HL-60/S4 (cell line): ENCODE results near the gene MPPED1.

Source experiments
- in situ Hi-C: fragments of 300-500 bp; cut with MboI; formaldehyde crosslinking; loops from 2 replicates; pipeline ENCODE4 v1.14.3; 2022; ENCODE audit warnings: low sequenced_read_pairs

The MPPED1 gene

DNA sequence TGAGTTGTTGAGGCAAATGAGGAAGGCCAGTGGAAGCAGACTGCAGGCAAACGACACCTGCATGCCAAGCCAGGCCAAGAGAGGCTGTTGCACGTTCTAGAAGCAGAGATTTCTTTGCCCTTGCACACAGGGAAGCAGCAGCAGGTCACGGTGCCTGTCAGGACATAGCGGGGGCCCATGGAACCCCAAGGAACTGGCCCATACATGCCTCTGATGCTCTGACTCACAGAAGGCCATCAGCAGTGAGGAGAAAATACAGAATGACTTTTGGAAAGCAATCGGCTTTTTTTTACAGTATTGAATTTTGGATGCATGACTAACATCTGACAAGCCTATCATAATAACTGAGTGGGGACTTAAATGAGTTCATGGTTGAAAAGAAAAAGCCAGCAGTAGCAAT, 123.9 kb downstream of the MPPED1 start:
- in situ Hi-C loops: no loop called here

DNA sequence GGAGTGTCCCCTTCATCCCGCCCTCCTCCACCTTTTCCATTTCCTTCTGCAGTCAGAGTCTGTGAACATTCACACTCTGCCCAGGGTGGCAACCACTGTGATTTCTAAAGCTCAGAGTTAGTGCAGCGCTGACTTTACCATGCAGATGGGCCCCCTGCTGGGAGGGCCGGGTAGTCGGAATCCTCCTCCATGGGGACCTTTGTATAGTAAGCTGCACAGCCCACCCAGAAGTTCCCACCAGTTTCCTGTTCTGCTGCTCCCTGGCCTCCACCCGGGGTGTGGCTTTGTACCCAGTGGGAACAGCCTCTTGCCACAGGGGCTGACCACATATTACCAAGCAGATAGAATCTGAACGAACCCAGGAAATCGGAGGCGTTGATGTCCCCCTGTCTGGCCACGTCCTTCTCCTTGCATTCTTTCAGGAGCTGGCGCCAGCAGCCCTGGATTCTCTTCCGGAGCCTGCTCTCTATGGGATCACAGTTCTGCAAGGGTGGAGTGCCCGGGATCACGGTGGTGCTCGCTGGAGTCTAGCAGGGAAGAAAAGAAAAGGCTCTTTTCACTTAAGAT, 125.3 kb downstream of the MPPED1 start:
- in situ Hi-C loops: no loop called here

DNA sequence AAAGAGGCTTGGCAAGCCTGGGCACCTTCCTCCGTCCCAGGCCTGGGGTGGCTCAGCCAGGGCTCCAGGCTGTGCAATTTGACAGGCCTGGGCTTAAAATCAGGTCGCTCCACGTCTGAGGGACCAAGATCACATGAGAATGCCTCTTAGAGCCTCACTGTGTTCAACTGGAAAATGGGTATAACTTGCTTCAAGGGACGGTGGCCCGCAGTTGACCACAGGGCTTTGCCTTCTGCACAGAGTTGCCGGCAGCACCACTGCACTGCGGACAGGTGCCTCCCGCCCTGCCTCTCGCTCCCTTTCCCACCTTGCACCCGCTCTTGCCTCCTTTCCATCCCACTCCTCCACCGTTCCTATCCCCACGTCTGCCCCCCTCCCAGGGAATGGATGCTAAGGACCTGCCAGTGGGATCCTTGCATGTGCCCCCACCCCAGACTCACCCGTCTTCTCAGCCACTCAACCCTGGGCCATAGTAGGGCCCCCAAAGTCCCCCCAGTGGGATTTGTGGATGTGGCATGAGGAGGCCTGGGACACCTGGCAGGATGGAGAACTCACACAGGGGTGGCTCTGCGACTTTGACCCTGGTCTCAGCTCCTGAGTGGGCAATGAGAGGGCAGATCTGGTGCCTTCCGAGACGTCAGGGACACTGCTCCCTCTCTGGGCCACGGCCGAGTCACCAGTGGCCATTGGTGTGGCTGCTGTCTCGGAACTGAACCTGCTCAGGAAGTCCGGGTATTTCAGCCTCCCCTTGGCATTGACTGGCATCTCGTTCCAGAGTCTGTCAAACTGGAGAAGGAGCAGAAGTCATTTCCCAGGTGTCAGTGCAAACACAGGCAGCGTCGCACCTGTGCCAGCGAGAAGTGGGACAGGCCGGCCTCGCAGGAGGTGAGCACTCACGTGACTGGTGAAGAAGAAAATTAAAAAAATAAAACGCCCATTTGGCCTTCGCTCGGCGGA, 128.0 kb downstream of the MPPED1 start:
- in situ Hi-C loops: no loop called here

DNA sequence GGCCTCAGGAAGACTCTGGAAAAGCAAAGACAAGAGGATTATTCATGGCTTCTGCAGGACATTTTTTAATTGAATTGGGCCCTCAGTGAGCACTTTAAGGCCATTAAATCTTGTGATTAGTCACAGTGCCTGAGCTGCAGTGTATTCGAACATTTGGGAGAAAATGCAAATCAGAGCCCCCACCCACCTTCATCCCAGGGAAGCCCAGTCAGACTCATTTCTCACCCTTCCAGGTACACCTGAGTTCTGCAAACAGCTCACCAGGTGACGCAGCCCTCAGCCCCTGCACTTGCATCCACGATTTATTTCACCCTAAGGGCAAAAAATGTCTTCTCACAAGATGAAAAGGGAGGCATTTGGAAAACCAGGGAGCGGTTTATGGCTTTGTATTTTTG, 128.7 kb downstream of the MPPED1 start:
- in situ Hi-C loops: no loop called here

DNA sequence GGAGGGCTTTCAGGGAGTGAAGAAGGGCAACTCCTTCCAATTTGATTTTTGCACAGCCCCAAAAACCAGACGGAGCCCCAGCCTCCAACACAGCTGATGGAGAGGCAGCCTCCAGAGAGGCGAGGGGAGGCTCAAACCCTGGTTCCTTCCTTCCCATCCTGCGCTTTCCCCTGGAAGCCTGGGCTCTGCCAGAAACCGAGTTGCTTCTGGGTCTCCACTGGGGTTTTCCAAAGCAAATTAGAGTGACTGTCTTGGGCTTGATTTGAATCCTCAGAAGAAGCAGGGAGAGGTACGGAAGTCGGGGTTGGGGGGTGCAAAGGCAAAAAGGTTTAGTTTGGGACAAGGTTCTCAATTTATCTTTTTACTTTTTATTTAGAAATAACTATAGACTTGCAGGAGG, 129.2 kb downstream of the MPPED1 start:
- in situ Hi-C loops: no loop called here

DNA sequence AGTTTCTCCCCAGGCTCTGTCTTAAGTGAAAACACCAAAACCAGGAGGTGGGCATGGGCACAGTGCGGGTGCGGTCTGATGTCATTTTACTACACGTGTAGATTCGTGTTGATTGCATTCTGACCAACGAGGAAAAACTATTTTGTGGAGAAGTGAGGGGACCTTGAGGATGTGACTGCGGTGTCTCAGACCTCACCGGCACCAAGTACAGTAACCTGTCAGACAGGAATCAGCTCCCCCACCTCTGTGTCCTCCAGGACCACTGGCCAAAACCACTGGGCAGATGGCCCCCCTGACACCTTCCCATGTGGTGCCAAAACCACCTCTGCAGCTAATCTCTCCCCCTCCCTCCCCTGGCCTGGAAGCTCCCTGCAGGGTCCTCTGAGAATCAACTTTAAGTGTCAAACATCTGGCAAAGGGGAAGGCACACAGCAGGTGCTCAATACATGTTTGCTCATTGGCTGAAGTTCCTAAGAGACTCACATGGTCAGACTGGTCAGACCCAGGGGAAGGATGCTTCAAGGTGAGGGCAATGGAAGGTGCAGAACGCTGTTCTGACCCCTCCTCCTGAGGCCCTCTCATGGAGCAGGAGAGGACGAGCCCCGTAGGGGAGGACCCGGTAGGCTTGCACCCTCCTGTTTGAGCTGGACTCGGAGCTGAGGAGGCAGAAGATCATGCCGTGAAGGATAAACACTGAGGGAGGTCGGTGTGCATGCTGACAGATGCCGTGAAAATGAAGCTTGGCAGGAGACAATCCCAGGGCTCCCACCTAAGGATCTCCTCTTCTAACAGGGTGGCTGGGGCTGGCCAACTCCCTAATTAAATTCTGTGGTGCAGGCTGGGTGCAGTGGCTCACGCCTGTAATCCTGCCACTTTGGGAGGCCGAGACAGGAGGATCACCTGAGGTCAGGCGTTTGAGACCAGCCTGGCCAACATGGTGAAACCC, 129.9 kb downstream of the MPPED1 start:
- in situ Hi-C loops: no loop called here

DNA sequence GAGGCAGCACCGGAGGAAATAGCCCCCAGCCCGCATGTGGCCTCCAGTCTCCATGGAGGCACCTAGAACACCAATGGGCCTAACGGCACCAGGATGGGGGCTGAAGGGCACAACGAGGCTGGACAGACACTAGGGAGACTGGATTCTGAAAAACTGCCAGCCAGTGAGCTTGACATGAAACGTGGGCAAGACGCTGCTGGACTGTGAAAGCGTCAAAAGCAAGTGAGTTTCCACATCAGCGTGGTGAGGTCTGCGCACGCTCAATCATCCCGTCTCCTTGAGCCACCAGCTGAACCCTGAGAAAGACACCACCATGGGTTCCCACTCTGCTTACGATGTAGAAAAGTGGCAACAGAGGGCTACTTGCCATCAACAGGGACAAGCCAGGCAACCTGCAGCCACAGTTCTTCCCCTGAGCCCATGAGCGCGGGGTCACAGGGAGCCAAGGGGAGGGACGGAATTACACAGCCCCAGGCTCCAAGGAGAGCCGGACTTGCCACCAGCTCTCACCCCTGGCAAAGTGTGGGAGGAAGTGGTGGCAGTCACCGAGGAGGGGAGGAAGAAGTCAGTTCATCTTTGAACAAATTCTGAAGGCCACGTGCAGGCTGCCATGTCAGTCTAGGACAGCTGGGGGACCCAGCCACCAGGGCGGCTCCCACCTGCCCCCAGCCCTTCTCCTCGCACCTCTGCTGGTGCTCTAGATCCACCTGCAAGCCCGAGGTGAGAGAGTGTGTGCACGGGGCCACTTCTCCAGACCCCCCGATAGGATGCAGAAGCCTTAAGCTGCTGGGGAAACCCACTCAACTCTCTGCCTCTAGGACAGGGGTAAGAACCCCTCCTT, 131.1 kb downstream of the MPPED1 start:
- in situ Hi-C loops: no loop called here

DNA sequence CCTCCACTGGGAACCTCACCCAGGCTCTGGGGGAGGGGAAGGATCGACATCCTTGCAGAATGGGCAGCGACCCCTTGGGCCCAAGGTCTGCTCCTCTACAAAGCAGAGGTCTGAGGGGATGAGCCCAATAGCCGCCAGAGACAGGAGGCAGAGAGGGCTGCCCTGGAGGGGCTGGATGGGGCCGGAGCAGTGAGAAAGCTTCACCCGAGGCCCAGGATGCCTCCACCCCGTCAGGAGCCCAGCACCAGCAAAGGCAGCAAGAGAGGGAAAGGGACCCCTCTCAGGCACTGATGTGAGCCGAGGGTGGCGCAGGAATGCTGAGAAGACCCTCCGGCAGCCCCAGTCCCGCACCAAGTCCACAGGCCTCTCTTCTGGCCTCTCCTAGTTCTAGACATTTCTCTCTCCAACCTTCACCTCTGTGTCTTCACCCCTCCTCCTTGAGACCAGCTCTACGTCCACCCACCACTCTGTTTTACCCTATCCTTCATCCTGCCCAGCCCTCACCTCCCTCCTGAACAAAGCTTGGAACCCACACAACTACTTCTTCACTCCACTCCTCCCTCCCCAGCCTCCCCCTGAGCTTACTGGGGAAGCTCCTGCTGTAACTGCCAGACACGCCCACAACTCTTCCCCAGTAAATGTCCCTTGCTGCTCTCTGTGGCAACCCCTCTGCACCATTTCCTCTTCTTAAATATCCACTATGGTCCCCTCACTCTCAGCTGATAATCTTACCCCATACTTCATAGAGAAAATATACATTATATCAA, 131.9 kb downstream of the MPPED1 start:
- in situ Hi-C loops: no loop called here

DNA sequence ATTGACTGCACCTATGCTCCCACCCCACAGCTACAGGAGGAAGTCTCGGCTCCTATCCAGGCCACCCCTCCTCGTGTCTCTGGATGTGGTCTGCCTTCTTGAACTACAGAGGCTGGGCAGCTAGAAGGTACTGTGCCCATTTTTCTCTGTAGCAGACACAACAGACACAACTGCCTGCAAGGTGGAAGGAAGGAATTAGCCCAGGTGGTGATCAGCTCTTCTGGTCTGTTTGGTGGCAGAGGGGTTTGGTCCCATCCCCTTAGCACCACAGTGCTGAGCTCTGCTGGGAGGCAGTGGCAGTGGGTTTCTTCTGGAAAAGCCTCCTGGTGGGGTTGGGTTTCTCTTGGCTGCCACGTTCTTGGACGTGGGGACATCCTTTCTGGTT, 132.5 kb downstream of the MPPED1 start:
- in situ Hi-C loops: no loop called here

DNA sequence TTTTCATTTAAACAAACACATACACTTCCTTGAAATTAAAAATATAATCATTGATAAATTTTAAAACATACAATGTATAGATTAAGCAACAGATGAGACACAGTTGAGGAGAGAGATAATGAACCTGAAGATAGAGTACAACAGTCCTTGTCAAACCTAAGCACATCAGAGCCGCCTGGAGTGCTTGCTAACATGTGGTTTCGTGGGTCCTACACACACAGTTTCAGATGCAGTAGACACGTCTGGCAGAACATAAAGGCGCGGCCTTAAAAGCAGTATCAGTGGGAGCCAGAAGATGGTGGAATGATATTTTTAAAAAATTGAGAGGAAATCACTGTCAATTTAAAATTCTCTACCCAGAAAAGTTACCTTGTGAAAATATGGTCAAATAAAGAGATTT, 134.4 kb downstream of the MPPED1 start:
- in situ Hi-C loops: no loop called here

DNA sequence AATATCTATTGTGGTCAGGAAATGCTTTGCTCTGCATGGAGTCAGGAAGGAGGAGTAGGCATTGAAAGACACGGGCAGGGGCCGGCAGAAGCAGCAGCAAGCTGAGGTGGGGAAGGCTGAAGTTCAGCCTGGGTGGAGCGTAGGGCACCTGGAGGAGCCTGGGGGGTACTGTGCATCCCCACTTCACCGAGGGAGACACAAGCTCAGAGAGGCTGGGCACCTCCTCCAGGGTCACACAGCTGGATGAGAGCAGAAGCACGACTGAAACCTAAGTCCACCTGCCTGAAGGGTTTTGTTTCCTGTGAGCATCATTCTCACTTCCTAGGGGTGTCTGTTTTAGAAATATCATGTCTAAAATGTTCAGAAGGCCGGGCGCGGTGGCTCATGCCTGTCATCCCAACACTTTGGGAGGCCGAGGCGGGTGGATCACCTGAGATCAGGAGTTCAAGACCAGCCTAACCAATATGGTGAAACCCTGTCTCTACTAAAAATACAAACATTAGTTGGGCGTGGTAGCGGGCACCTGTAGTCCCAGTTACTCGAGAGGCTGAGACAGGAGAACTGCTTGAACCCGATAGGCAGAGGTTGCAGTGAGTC, 138.3 kb downstream of the MPPED1 start:
- in situ Hi-C loops: no loop called here

DNA sequence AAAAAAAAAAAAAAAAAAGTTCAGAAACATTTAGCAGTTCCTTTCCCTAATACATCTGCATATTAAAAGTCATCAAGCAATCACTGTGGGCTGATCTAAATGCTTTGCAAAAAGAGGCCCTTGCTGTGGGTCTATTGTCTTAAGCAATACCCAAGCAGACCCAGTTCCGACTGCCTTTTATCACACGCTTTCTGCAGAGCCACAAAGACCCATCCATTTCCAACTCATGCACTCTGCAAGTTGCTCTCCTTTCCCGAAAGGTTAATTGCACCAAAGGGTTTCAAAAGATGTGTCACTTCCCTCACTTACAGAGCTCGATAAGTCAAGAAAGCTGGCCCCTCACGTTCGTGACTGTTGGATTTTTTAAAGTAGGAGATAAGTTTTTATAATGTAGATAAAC, 138.9 kb downstream of the MPPED1 start:
- in situ Hi-C loops: no loop called here

DNA sequence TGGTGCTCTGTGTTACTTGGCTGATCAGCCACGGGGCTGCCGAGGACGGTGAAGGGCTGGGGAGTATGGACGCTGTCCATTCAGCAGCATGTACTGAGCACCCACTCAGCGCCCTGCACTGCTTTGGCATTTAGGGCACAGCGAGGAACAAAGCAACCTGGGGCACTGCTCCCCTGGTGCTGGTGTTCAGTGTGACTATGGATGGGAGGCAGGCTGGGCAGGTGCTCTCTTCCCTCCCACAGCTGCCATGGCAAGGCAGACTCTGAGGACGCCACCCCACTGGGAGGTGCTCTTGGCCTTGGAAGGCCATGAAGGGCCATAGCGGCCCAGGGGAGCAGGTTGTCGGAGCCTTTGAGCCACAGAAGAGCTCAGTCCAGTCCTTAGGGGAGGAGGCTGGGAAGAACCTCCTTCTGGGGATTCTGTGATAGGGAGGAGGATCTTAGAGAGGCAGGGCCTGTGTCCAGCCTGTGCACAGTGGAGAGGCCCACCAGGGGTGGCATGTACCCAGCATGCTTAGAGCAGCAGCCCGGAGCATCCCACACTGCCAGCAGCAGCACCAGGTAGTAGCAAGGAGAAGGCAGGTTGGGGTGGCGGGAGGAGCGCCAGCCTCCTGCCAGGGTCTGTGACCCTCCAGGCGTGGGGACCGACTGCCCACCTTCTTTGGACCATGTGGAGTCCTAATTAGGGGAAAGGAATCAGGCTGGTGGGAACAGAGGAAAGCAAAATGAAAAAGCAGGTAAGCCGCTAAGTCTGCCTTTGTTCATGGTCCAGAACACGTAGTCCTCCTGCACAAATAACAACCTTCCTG, 141.8 kb downstream of the MPPED1 start:
- in situ Hi-C loops: no loop called here

DNA sequence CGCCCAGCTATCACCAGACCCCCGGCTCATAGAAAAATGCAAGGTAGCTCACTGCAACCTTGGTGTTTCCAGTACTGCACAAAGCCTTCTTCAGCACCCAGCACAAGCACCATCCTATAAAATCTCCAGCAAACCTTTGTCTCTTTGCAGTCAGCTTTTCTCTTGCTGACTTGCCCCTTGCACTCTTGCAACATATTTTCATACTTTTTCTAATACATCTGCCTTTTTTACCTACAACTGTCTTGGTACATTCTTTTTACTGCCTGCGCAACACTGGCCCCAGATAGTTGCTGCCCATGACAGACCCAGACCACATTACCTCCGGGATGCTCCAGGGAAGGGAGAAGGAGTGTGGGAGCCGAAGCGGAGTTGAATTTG, 142.4 kb downstream of the MPPED1 start:
- in situ Hi-C loops: no loop called here

DNA sequence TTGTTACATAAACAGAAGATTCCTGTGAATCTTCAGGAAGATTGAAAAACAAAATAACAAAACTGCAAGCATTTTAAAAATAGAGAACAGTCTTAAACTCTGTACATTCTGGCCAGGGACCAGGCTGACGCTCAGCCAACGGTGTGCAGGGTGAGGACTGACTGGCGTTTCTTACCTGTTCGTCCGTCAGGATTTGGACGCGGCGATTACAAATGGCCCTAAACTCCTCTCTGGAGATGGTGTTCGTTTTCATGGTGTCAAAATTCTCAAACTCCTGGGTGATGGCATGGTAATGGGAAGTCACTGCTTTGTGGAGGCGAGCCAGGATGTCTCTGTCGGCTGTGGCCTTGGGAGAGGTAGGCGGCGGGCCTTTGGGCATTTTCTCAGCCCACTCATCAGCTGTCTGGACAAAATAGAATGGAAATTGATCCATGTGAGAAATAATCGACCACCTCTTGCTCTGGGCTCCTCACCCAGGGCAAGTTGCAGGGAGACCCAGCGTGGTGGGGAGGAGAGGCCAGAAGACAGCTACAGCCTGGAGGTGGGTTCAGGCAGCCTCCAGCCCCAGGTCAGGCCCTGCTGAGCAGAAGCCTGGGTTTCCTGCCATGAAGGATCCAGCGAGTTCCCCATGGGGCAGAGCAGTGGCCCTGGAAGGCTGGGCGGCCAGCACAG, 143.0 kb downstream of the MPPED1 start:
- in situ Hi-C loops: no loop called here

DNA sequence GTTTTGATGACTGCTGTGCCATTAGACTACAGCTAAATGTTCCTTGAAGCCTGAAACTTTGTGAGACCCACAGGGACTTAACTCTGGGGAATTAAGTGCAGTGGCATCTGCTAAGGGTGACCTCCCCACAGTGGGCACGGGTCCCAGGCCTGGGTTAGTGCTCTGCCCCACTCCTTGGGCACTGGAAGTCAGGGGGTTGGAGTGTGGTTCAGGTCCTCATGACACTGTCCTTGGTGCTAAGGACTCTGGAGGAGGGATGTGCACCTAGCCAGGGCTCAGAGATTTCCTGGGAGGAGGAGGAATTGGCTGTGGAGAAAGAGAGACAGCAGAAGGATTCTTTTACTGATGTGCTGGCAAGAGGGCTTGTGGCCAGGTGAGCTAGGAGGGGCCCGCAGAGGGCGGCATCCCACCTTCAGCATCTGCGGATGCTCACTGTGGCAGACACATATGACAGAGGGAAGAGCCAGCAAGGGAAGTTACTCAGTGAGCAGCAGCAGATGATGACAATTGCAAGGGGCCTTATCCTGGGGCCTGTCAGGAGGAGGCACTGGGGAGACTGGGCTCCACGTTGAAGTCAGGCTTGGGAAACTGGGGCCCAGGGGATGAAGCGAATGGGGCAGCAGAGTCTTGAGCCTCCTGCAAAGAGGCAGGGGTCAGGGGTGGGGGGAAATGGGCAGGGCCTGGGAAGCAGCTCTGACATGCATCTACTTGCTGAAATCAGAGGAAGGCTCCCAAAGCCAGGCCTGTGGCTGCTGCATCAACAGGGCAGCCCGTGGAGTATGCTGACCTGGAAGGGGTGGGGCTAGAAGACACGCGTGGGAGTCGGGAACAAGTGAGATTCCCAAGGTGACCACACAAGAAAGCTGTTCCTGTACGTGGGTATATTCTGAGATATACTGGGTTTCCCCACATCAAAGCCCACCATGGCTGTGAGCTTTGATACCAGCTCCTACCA, 144.0 kb downstream of the MPPED1 start:
- in situ Hi-C loops: no loop called here
